HepG2 (cell line): ENCODE measurements around the gene PPP4R1. TPM values are rescaled to one million over a fixed set of nuclear protein-coding genes. Genes with fewer than 3 reads are reported as not detected.

ENCODE experiments used
- HDAC1 ChIP-seq: sonication (generic); formaldehyde crosslinking; IDR thresholded peaks from 2 replicates; pipeline ENCODE4 v1.5.1; 2020; ENCODE audit warnings: mild to moderate bottlenecking, missing genetic modification reagents
- HOXD1 ChIP-seq: sonication (generic); formaldehyde crosslinking; IDR thresholded peaks from 2 replicates; pipeline ENCODE4 v1.5.0; 2020; ENCODE audit warnings: missing genetic modification reagents
- MAZ ChIP-seq, 2 experiments: sonication (generic) in 1 of 2; formaldehyde crosslinking in 1 of 2; IDR thresholded peaks; 2 replicates each; pipeline versions ENCODE4 v1.5.0 to v1.6.1; 2012 to 2020; ENCODE audit warnings: low read depth in 2 of 2, mild to moderate bottlenecking in 2 of 2, borderline replicate concordance in 1 of 2, improper control_type of control experiment in 1 of 2, low read length in 1 of 2, missing genetic modification reagents in 1 of 2, moderate library complexity in 1 of 2
- MTF1 ChIP-seq: sonication (generic); formaldehyde crosslinking; IDR thresholded peaks from 2 replicates; pipeline ENCODE4 v1.5.0; 2020; ENCODE audit warnings: missing genetic modification reagents
- POLR2G ChIP-seq: fragments of 200-400 bp; formaldehyde crosslinking; IDR thresholded peaks from 2 replicates; pipeline ENCODE4 v1.6.1; 2018; ENCODE audit warnings: mild to moderate bottlenecking, low read depth, low read length, moderate library complexity
- TBX3 ChIP-seq: fragments of 450-650 bp; IDR thresholded peaks from 2 replicates; pipeline ENCODE4 v1.6.1; 2017; ENCODE audit warnings: antibody characterized with exemption, mild to moderate bottlenecking, inconsistent platforms, borderline replicate concordance
- ZMYM4 ChIP-seq: sonication (generic); formaldehyde crosslinking; IDR thresholded peaks from 2 replicates; pipeline ENCODE4 v1.8.1; 2023; ENCODE audit warnings: mild to moderate bottlenecking, missing genetic modification reagents
- ZNF431 ChIP-seq: sonication (generic); formaldehyde crosslinking; IDR thresholded peaks from 2 replicates; pipeline ENCODE4 v1.9.0; 2022; ENCODE audit warnings: missing genetic modification reagents, low read depth, mild to moderate bottlenecking, borderline replicate concordance
- ZNF547 ChIP-seq: sonication (generic); formaldehyde crosslinking; IDR thresholded peaks from 2 replicates; pipeline ENCODE4 v1.5.1; 2020; ENCODE audit warnings: mild to moderate bottlenecking, missing genetic modification reagents
- ZNF768 ChIP-seq: sonication (generic); formaldehyde crosslinking; IDR thresholded peaks from 2 replicates; pipeline ENCODE4 v1.4.0; 2020; ENCODE audit warnings: missing genetic modification reagents
- ZNF816 ChIP-seq: sonication (generic); formaldehyde crosslinking; IDR thresholded peaks from 2 replicates; pipeline ENCODE4 v1.8.0; 2022; ENCODE audit warnings: missing genetic modification reagents, mild to moderate bottlenecking, borderline replicate concordance
- ZNF883 ChIP-seq: sonication (generic); formaldehyde crosslinking; IDR thresholded peaks from 2 replicates; pipeline ENCODE4 v1.5.1; 2020; ENCODE audit warnings: mild to moderate bottlenecking, missing genetic modification reagents; ENCODE audit errors: not compliant biosample characterization
- polyA plus RNA-seq, 8 experiments: library from polyadenylated mRNA; depleted of rRNA in 3 of 8; stranded (reverse) in 7 of 8; unstranded in 1 of 8; fragments of >200 nt; fragmentation: Illumina TruSeq in 4 of 8; extraction: Trizol in 4 of 8; gene quantifications; 2 replicates each; pipeline versions ENCODE4 v1.2.1 to v1.2.3, GENCODE V29; 2011 to 2016; ENCODE audit warnings: low read depth in 4 of 8, missing spikeins in 1 of 8, mixed read lengths in 1 of 8; ENCODE audit not compliant: insufficient read depth in 1 of 8
- total RNA-seq, 5 experiments: library from RNA; depleted of rRNA; stranded (reverse); fragments of >200 nt; fragmentation: Illumina TruSeq; extraction: Trizol; gene quantifications; 2 replicates each; pipeline ENCODE4 v1.2.3, GENCODE V29; 2016; ENCODE audit warnings: low read depth in 1 of 5
- TF ChIP-seq, protein P1 (sequence below), 2 experiments: sonication (generic) in 1 of 2; formaldehyde crosslinking in 1 of 2; IDR thresholded peaks; 2 replicates each; pipeline versions ENCODE4 v1.4.0 to v1.6.1; 2018 to 2020; ENCODE audit warnings: missing genetic modification reagents in 2 of 2, borderline replicate concordance in 1 of 2, low read depth in 1 of 2, mild to moderate bottlenecking in 1 of 2, missing biosample characterization in 1 of 2
- TF ChIP-seq, protein P2 (sequence below): sonication (generic); formaldehyde crosslinking; IDR thresholded peaks from 2 replicates; pipeline ENCODE4 v1.4.0; 2020; ENCODE audit warnings: mild to moderate bottlenecking, low read depth, missing genetic modification reagents
- TF ChIP-seq, protein P3 (sequence below): sonication (generic); formaldehyde crosslinking; conservative IDR thresholded peaks from 2 replicates; pipeline ENCODE4 v1.4.0; 2020; ENCODE audit warnings: missing genetic modification reagents
- TF ChIP-seq, protein P4 (sequence below): sonication (generic); formaldehyde crosslinking; IDR thresholded peaks from 2 replicates; pipeline ENCODE4 v1.4.0; 2020; ENCODE audit warnings: missing genetic modification reagents
- TF ChIP-seq, protein P5 (sequence below): sonication (generic); formaldehyde crosslinking; IDR thresholded peaks from 2 replicates; pipeline ENCODE4 v1.8.0; 2022; ENCODE audit warnings: mild to moderate bottlenecking, missing genetic modification reagents, moderate library complexity

Gene PPP4R1
- total and polyA plus RNA-seq, 2 of the 13 experiments (the other 11 are each of a cell fraction or from before 2014, with no cell fraction given) = 66.5 to 72.4 TPM

DNA sequence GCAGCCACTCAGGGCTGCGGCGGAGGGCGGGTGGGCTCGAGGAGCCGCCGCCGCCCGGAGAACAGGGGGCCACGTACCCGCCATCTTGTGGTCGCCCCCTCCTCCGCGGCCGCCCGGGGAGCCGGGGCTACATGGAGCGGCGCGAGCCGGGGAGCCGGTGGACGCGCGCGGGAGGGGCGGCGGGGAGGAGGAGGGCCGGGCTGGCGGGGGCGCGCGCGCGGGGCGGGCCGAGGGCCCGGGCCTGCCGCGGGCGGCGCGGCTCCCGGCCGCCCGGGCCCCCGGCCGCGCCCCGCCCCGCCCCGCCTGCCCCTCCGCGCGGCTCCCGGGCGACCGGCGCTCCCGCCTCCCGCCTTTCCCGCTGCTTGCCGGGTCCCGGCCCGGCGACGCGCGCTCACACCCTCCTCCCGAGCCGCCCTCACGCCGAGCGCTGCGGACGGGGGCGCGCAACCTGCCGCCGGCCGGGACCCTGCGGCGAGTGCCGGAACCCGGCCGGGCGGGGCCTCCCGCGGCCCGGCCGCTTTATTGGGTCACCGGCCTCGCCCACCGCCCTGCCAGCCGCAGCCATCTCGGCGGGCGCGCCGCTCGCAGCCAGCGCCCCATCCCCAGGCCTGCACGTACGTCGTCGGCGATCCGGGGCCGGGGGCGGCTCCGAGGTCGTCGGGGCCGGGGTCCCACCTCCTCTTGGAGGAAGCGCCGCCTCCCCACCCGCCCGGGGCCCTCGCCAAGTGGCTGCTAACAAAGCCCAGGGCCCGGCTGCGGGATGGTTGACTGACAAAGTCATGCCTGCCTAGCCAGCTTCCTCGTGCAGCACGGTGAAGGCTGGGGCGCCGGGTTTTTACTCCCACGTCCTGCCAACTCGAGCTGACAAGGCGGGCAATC is at the start of gene PPP4R1 (continued):
- TF ChIP-seq, protein P1, sequence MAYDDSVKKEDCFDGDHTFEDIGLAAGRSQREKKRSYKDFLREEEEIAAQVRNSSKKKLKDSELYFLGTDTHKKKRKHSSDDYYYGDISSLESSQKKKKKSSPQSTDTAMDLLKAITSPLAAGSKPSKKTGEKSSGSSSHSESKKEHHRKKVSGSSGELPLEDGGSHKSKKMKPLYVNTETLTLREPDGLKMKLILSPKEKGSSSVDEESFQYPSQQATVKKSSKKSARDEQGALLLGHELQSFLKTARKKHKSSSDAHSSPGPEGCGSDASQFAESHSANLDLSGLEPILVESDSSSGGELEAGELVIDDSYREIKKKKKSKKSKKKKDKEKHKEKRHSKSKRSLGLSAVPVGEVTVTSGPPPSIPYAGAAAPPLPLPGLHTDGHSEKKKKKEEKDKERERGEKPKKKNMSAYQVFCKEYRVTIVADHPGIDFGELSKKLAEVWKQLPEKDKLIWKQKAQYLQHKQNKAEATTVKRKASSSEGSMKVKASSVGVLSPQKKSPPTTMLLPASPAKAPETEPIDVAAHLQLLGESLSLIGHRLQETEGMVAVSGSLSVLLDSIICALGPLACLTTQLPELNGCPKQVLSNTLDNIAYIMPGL (CRISPR knock-in tag; IDR thresholded peaks at IDR 0.05; ENCODE audit: borderline replicate concordance in 1 of 2, low read depth in 1 of 2) = peak in 1 of 2 experiments; percentile 58; a peak in 1 of 4 replicates
- TF ChIP-seq ZNF816 (CRISPR knock-in tag) = no peak
- TF ChIP-seq, protein P2, sequence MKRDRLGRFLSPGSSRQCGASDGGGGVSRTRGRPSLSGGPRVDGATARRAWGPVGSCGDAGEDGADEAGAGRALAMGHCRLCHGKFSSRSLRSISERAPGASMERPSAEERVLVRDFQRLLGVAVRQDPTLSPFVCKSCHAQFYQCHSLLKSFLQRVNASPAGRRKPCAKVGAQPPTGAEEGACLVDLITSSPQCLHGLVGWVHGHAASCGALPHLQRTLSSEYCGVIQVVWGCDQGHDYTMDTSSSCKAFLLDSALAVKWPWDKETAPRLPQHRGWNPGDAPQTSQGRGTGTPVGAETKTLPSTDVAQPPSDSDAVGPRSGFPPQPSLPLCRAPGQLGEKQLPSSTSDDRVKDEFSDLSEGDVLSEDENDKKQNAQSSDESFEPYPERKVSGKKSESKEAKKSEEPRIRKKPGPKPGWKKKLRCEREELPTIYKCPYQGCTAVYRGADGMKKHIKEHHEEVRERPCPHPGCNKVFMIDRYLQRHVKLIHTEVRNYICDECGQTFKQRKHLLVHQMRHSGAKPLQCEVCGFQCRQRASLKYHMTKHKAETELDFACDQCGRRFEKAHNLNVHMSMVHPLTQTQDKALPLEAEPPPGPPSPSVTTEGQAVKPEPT (CRISPR knock-in tag) = 0 out of 2 replicates have a peak, but pooled peaks have one; percentile 27
- 0 out of 2 replicates have a peak, but pooled peaks have one; percentile 51 for TF ChIP-seq ZNF547 (CRISPR knock-in tag)
- peak; percentile 59 for TF ChIP-seq POLR2G
- TF ChIP-seq ZNF768 = peak; percentile 17; the same call in 1 of the 2 replicates
- TF ChIP-seq, protein P3, sequence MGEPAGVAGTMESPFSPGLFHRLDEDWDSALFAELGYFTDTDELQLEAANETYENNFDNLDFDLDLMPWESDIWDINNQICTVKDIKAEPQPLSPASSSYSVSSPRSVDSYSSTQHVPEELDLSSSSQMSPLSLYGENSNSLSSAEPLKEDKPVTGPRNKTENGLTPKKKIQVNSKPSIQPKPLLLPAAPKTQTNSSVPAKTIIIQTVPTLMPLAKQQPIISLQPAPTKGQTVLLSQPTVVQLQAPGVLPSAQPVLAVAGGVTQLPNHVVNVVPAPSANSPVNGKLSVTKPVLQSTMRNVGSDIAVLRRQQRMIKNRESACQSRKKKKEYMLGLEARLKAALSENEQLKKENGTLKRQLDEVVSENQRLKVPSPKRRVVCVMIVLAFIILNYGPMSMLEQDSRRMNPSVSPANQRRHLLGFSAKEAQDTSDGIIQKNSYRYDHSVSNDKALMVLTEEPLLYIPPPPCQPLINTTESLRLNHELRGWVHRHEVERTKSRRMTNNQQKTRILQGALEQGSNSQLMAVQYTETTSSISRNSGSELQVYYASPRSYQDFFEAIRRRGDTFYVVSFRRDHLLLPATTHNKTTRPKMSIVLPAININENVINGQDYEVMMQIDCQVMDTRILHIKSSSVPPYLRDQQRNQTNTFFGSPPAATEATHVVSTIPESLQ (CRISPR knock-in tag) = no peak
- TF ChIP-seq TBX3 = no peak
- TF ChIP-seq HDAC1 (CRISPR knock-in tag) = peak; percentile 26; the same call in 1 of the 2 replicates
- TF ChIP-seq, protein P4, sequence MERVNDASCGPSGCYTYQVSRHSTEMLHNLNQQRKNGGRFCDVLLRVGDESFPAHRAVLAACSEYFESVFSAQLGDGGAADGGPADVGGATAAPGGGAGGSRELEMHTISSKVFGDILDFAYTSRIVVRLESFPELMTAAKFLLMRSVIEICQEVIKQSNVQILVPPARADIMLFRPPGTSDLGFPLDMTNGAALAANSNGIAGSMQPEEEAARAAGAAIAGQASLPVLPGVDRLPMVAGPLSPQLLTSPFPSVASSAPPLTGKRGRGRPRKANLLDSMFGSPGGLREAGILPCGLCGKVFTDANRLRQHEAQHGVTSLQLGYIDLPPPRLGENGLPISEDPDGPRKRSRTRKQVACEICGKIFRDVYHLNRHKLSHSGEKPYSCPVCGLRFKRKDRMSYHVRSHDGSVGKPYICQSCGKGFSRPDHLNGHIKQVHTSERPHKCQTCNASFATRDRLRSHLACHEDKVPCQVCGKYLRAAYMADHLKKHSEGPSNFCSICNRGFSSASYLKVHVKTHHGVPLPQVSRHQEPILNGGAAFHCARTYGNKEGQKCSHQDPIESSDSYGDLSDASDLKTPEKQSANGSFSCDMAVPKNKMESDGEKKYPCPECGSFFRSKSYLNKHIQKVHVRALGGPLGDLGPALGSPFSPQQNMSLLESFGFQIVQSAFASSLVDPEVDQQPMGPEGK (CRISPR knock-in tag) = peak; percentile 66; the same call in 1 of the 2 replicates
- TF ChIP-seq, protein P5, sequence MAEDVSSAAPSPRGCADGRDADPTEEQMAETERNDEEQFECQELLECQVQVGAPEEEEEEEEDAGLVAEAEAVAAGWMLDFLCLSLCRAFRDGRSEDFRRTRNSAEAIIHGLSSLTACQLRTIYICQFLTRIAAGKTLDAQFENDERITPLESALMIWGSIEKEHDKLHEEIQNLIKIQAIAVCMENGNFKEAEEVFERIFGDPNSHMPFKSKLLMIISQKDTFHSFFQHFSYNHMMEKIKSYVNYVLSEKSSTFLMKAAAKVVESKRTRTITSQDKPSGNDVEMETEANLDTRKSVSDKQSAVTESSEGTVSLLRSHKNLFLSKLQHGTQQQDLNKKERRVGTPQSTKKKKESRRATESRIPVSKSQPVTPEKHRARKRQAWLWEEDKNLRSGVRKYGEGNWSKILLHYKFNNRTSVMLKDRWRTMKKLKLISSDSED (CRISPR knock-in tag) = 0 out of 2 replicates have a peak, but pooled peaks have one; percentile 38
- 0 out of 2 replicates have a peak, but pooled peaks have one; percentile 63 for TF ChIP-seq HOXD1 (CRISPR knock-in tag)
- no peak for TF ChIP-seq MAZ (IDR thresholded peaks at IDR 0.05; ENCODE audit: borderline replicate concordance, low read depth, low read length)
- no peak for TF ChIP-seq MAZ (CRISPR knock-in tag; IDR thresholded peaks at IDR 0.05; ENCODE audit: low read depth)
- TF ChIP-seq ZNF883 (CRISPR knock-in tag) = peak; percentile 71
- TF ChIP-seq ZNF431 (CRISPR knock-in tag) = 0 out of 2 replicates have a peak, but pooled peaks have one; percentile 28
- 0 out of 2 replicates have a peak, but pooled peaks have one; percentile 34 for TF ChIP-seq MTF1 (CRISPR knock-in tag)
- TF ChIP-seq ZMYM4 (CRISPR knock-in tag) = 0 out of 2 replicates have a peak, but pooled peaks have one; percentile 6
